GM10248 (cell line): ENCODE data around the gene MATN1.

Experiments used
- CTCF ChIA-PET: fragments of 300-600 bp; sonication (Branson Sonifier 250); formaldehyde crosslinking; extraction: SDS; loops from one replicate; lab custom pipeline; 2021; ENCODE audit warnings: antibody characterized with exemption; lab: Yijun Ruan, JAX
- POLR2A ChIA-PET: fragments of 350-650 bp; sonication (Branson Sonifier 250); formaldehyde crosslinking; extraction: SDS; loops from one replicate; lab custom pipeline; 2020; ENCODE audit warnings: antibody characterized with exemption; lab: Yijun Ruan, JAX
- DNase-seq: peaks from one replicate; pipeline ENCODE4 v3.0.0; 2012; ENCODE audit errors: extremely low spot score
- TF ChIP-seq, protein P1 (sequence below): IDR thresholded peaks from 2 replicates; pipeline ENCODE4 v1.5.1; 2012; ENCODE audit warnings: mild to moderate bottlenecking, low read depth; ENCODE audit errors: extremely low read depth, missing control alignments, control extremely low read depth

Gene MATN1

DNA sequence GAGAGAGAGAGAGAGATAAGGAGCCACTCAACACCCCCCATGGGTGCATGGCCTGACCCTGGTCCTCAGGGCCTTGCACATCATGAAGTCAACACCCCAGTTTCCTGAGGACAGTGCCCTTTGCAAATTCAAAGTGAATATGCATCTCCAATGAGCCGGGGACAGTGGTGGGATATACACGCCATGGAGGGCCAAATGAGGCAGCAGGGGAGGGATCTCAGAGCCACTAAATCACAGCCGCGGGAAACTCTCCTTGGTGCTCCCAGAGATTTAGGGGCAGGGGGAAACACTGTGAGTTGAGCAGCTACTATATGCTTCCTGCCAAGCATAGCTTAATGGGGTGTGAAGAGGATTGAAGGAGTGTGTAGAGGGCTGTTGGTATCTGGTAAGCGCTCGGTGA, 35.5 kb downstream of the MATN1 start:
- CTCF ChIA-PET: no interaction called here
- POLR2A ChIA-PET: no interaction called here
- TF ChIP-seq, protein P1, sequence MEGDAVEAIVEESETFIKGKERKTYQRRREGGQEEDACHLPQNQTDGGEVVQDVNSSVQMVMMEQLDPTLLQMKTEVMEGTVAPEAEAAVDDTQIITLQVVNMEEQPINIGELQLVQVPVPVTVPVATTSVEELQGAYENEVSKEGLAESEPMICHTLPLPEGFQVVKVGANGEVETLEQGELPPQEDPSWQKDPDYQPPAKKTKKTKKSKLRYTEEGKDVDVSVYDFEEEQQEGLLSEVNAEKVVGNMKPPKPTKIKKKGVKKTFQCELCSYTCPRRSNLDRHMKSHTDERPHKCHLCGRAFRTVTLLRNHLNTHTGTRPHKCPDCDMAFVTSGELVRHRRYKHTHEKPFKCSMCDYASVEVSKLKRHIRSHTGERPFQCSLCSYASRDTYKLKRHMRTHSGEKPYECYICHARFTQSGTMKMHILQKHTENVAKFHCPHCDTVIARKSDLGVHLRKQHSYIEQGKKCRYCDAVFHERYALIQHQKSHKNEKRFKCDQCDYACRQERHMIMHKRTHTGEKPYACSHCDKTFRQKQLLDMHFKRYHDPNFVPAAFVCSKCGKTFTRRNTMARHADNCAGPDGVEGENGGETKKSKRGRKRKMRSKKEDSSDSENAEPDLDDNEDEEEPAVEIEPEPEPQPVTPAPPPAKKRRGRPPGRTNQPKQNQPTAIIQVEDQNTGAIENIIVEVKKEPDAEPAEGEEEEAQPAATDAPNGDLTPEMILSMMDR: no peak
- DNase-seq: no peak

DNA sequence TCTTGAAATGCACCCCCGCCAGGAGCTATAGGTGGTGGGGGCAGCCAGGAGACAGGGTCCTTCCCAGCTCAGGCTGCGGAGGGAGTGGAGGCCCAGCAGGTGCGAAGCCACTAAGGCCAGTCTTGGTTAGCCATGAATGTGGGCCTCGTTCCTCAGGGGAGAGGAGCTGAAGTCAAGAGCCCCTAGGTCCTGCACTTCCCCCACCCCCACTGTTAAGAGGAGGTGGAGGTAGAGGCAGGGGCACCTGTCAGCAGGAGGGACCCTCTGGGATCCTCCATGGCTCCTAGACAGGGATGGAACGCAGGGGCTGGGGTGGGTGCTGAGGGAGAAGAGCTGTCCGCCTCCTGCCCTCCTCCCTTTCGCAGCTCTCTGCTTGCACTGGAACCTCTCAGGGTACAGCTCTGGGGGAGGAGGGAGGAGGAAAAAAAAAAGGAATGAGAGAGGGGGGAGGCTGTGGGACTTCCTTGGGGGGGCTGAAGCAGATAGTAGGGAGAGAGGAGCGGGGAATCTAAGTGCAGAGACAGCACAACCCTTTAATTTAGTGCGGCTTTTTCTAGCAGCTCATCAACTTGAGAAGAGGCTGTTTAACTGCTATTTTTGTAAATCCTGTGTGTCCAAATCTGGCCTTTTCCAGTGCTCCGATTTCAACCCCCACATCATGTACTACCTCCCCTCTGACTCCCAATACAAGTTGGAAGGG, 37.0 kb downstream of the MATN1 start:
- ChIA-PET POLR2A (no interaction called here), CTCF (interaction anchor here (0.9 to 1.2 kb wide), 4 partner anchors 11 to 97 kb away, joined by 3 to 4 read pairs (median 3); no protein-coding TSS in a partner anchor)
- TF ChIP-seq, protein P1: no peak
- DNase-seq: no peak

DNA sequence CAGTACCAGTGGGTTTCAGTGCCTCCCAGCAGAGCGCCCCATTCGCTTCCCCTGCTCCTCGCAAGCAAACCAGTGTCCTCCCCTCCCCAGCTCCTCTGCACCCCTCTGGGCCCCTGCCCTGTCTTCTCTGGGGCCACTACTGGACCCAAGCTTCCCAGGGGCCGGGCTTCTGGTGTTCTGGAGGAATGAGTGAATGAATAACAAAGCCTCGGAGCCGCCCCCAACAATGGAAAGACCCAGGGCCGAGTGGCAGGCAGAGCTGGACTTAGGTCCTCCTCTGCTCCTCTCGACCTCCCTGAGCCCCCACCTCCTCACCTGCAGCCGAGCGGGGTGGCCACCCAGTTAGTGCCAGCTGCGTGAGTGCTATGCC, 37.6 kb downstream of the MATN1 start:
- DNase-seq: no peak
- ChIA-PET POLR2A (no interaction called here), CTCF (interaction anchor here (0.9 to 1.2 kb wide), 3 partner anchors 23 to 97 kb away, joined by 3 to 4 read pairs (median 3); no protein-coding TSS in a partner anchor)
- TF ChIP-seq, protein P1: no peak

DNA sequence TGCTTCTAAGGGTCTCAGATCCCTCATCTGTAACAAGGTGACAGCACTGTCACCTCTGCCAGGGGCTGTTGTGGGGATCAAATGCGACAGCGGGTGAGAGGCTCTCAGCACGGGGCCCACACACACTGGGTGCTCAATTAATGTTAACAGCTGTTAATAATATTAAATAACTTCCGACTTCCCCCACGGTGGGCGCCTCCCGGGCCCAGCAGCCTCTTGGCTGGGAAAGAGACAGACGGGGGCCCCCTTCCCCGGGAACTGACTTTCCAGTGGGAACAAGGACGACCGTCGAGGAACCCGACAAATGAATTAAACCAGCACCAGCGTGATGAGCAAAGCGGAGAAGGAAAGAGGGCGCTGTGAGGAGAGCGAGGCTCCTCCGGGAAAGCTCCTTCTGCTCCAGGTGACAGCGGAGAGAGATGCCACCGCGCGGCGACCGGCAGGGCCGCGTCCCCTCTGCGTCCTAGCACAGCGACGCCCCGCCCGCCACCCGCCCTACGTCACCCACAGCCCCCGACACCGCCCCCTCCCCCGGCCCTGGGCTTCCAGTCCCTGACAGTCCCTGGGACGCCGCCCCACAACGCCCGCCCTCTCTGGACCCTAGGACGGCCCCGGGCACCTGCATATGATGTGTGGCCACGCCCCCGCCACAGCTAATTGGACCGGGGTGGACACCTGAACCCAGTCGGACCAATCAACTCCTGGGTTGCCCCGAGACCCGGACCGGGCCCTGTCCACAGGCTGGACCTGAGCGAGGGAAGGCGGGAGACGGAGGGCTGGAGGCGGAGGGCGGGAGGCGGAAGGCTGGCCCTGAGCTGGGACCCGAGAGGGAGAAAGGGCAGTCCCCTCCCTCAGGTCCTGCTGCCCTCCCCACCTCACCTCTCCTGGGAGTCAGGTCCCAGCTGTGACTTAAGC, 38.2 kb downstream of the MATN1 start:
- ChIA-PET CTCF (interaction anchor here (1.2 kb wide), 1 partner anchor 23 kb away, joined by 3 read pairs; no protein-coding TSS in a partner anchor), POLR2A (no interaction called here)
- TF ChIP-seq, protein P1: no peak
- no peak for DNase-seq

DNA sequence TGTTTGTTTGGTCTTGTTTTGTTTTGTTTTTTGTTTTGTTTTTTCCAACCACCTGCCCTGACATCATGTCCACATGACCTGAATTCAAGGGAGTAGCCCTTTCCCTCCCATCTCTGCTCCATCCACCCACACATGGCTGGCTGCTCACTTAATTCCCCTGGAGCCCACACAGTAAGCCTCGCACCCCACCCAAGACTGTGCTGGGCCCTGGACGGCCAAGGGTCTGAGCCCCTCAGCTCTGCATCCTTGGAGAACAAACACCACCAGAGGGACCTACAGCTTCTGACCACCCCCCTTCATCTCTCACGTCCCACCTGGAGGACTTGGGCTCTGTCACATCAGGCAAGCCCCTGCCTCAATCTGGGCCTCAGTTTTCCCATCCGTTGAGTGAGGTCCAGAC, 39.1 kb downstream of the MATN1 start:
- ChIA-PET CTCF (no interaction called here), POLR2A (no interaction called here)
- no peak for DNase-seq
- TF ChIP-seq, protein P1: no peak

DNA sequence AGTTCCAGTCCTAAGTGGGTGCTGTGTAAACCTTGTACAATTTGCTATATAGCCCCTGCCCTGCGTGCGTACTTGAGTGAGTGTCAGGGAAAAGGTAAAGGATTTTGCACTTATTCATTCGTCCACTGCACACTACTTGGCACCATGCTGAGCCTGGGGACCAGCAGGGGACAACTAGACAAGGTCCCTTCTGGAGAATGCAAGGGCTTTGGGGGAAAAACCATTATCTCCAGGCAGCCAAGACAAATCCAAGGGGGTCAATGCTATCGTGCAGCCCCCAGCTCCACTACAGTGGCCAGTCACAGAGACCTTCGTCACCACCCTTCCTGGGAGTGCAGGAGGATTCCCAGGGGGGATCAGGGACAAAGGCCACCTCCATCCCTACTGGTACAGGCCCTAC, 39.7 kb downstream of the MATN1 start:
- TF ChIP-seq, protein P1: no peak
- ChIA-PET POLR2A (no interaction called here), CTCF (no interaction called here)
- DNase-seq: no peak
